IMR-90 (cell line): ENCODE data around the gene RPH3AL. TPM values are rescaled to one million over a fixed set of nuclear protein-coding genes. Genes with fewer than 3 reads are reported as not detected.

Experiments
- ATAC-seq: fragments of 200-7000 bp; cut with Tn5 transposase; 2 replicates; pipeline ENCODE4 v1.9.1; 2020; ENCODE audit warnings: low read depth, mild to moderate bottlenecking, moderate library complexity
- BruUV-seq: library from RNA; stranded (reverse); fragments of 400-500 nt; replicated peaks from 2 replicates; lab custom pipeline; 2021; lab: Mats Ljungman, UMichigan
- CTCF ChIA-PET: fragments of 300-600 bp; formaldehyde crosslinking; extraction: SDS; loops from one replicate; lab custom pipeline; 2021; ENCODE audit warnings: antibody characterized with exemption; lab: Yijun Ruan, JAX
- POLR2A ChIA-PET: fragments of 300-600 bp; sonication (Branson Sonifier 250); formaldehyde crosslinking; loops from one replicate; lab custom pipeline; 2022; ENCODE audit warnings: antibody characterized with exemption; ENCODE audit not compliant: unreplicated experiment; lab: Charles Lee
- DNase-seq: peaks from one replicate; pipeline ENCODE4 v3.0.0; 2013
- H2AFZ ChIP-seq: replicated peaks from 2 replicates; pipeline ENCODE3; 2013; ENCODE audit warnings: low read length, mild to moderate bottlenecking; ENCODE audit not compliant: poor library complexity
- H2AK5ac ChIP-seq: 2 replicates; pipeline ENCODE4 v1.6.1; 2013; ENCODE audit warnings: low read depth, low read length, inconsistent platforms
- H2AK9ac ChIP-seq: replicated peaks from 2 replicates; pipeline ENCODE3; 2013; ENCODE audit warnings: mild to moderate bottlenecking, low read depth, low read length, moderate library complexity; ENCODE audit not compliant: poor library complexity
- H2BK120ac ChIP-seq: 2 replicates; pipeline ENCODE4 v1.6.1; 2013; ENCODE audit warnings: low read depth, low read length, inconsistent platforms
- H2BK15ac ChIP-seq: 3 replicates; pipeline ENCODE4 v1.6.1; 2013; ENCODE audit warnings: low read depth, low read length, inconsistent platforms
- H2BK20ac ChIP-seq: 2 replicates; pipeline ENCODE4 v1.6.1; 2013; ENCODE audit warnings: low read depth, mild to moderate bottlenecking, inconsistent platforms, low read length, moderate library complexity
- H2BK5ac ChIP-seq: 2 replicates; pipeline ENCODE4 v1.6.1; 2013; ENCODE audit warnings: mild to moderate bottlenecking, low read depth, low read length, inconsistent platforms; ENCODE audit not compliant: poor library complexity, severe bottlenecking
- H3K14ac ChIP-seq: replicated peaks from 2 replicates; pipeline ENCODE4 v1.6.1; 2013; ENCODE audit warnings: low read depth, low read length, inconsistent platforms
- H3K18ac ChIP-seq: 2 replicates; pipeline ENCODE4 v1.6.1; 2013; ENCODE audit warnings: low read depth, low read length, control low read depth
- H3K23ac ChIP-seq: 2 replicates; pipeline ENCODE4 v1.6.1; 2013; ENCODE audit warnings: low read depth, low read length, inconsistent platforms
- H3K27ac ChIP-seq: 2 replicates; pipeline ENCODE4 v1.5.1; 2013; ENCODE audit warnings: mild to moderate bottlenecking, control low read depth, low read length; ENCODE audit not compliant: insufficient read depth
- H3K27me3 ChIP-seq: 2 replicates; pipeline ENCODE4 v1.6.1; 2013; ENCODE audit warnings: low read length; ENCODE audit not compliant: control insufficient read depth, insufficient read depth
- H3K36me3 ChIP-seq: 2 replicates; pipeline ENCODE4 v1.6.1; 2013; ENCODE audit warnings: low read length, mixed read lengths; ENCODE audit not compliant: control insufficient read depth, insufficient read depth
- H3K4ac ChIP-seq: 2 replicates; pipeline ENCODE4 v1.6.1; 2013; ENCODE audit warnings: low read depth, low read length, inconsistent platforms
- H3K4me1 ChIP-seq: 2 replicates; pipeline ENCODE4 v1.6.1; 2013; ENCODE audit warnings: low read length, mixed read lengths; ENCODE audit not compliant: control insufficient read depth, insufficient read depth
- H3K4me2 ChIP-seq: 2 replicates; pipeline ENCODE4 v1.6.1; 2013; ENCODE audit warnings: low read depth, mild to moderate bottlenecking, control low read depth, low read length, moderate library complexity
- H3K4me3 ChIP-seq: 2 replicates; pipeline ENCODE4 v1.5.1; 2013; ENCODE audit warnings: low read depth, mild to moderate bottlenecking, control low read depth, low read length, moderate library complexity; ENCODE audit not compliant: insufficient read depth
- H3K56ac ChIP-seq: 2 replicates; pipeline ENCODE4 v1.6.1; 2013; ENCODE audit warnings: low read length, inconsistent platforms; ENCODE audit not compliant: insufficient read depth; ENCODE audit errors: extremely low read depth
- H3K79me1 ChIP-seq, 2 experiments: 2 replicates each; pipeline ENCODE4 v1.6.1; 2013; ENCODE audit warnings: low read length in 2 of 2, inconsistent platforms in 1 of 2, low read depth in 1 of 2
- H3K9ac ChIP-seq: 2 replicates; pipeline ENCODE4 v1.6.1; 2013; ENCODE audit warnings: low read depth, low read length, control low read depth
- H3K9me1 ChIP-seq: 2 replicates; pipeline ENCODE4 v1.6.1; 2013; ENCODE audit warnings: low read length, inconsistent platforms; ENCODE audit not compliant: insufficient read depth
- H3K9me3 ChIP-seq: 2 replicates; pipeline ENCODE4 v1.6.1; 2013; ENCODE audit warnings: low read length; ENCODE audit not compliant: control insufficient read depth, insufficient read depth
- H4K20me1 ChIP-seq: 2 replicates; pipeline ENCODE4 v1.6.1; 2013; ENCODE audit warnings: low read length, inconsistent platforms; ENCODE audit not compliant: insufficient read depth
- H4K5ac ChIP-seq: 2 replicates; pipeline ENCODE4 v1.6.1; 2013; ENCODE audit warnings: mild to moderate bottlenecking, low read depth, low read length, control low read depth
- H4K8ac ChIP-seq, 2 experiments: 2 replicates each; pipeline ENCODE4 v1.6.1; 2013; ENCODE audit warnings: low read depth in 2 of 2, low read length in 2 of 2, control low read depth in 1 of 2, inconsistent platforms in 1 of 2
- H4K91ac ChIP-seq: 2 replicates; pipeline ENCODE4 v1.6.1; 2013; ENCODE audit warnings: low read depth, low read length, inconsistent platforms; ENCODE audit not compliant: insufficient read depth
- BHLHE40 ChIP-seq: fragments of 150-350 bp; IDR thresholded peaks from 2 replicates; pipeline ENCODE4 v1.6.1; 2016; ENCODE audit warnings: mild to moderate bottlenecking, low read depth, low read length
- CEBPB ChIP-seq: IDR thresholded peaks from 2 replicates; pipeline ENCODE4 v1.6.1; 2012; ENCODE audit warnings: low read depth, low read length, improper control_type of control experiment
- CHD1 ChIP-seq: IDR thresholded peaks from 2 replicates; pipeline ENCODE4 v1.6.1; 2012; ENCODE audit warnings: low read depth, low read length, improper control_type of control experiment
- CTCF ChIP-seq: conservative IDR thresholded peaks from 2 replicates; pipeline ENCODE4 v1.5.1; 2012; ENCODE audit warnings: mild to moderate bottlenecking, low read depth, low read length, improper control_type of control experiment
- FOS ChIP-seq: fragments of 150-350 bp; IDR thresholded peaks from 2 replicates; pipeline ENCODE4 v1.6.1; 2016; ENCODE audit warnings: low read depth, low read length
- MAFK ChIP-seq: IDR thresholded peaks from 2 replicates; pipeline ENCODE4 v1.6.1; 2012; ENCODE audit warnings: low read depth, low read length, improper control_type of control experiment
- MAZ ChIP-seq: IDR thresholded peaks from 2 replicates; pipeline ENCODE4 v1.6.1; 2012; ENCODE audit warnings: low read depth, mild to moderate bottlenecking, low read length, improper control_type of control experiment, moderate library complexity, borderline replicate concordance
- MXI1 ChIP-seq: IDR thresholded peaks from 2 replicates; pipeline ENCODE4 v1.6.1; 2012; ENCODE audit warnings: low read depth, mild to moderate bottlenecking, low read length, moderate library complexity, borderline replicate concordance
- NFE2L2 ChIP-seq: fragments of 150-350 bp; IDR thresholded peaks from 2 replicates; pipeline ENCODE4 v1.6.1; 2016; ENCODE audit warnings: low read depth, mild to moderate bottlenecking, low read length
- POLR2A ChIP-seq: IDR thresholded peaks from 2 replicates; pipeline ENCODE4 v1.6.1; 2012; ENCODE audit warnings: mild to moderate bottlenecking, low read depth, low read length
- RAD21 ChIP-seq: IDR thresholded peaks from 2 replicates; pipeline ENCODE4 v1.6.1; 2012; ENCODE audit warnings: low read length, improper control_type of control experiment
- RCOR1 ChIP-seq: IDR thresholded peaks from 2 replicates; pipeline ENCODE4 v1.6.1; 2012; ENCODE audit warnings: mild to moderate bottlenecking, low read length, improper control_type of control experiment; ENCODE audit not compliant: insufficient replicate concordance
- RFX5 ChIP-seq: IDR thresholded peaks from 2 replicates; pipeline ENCODE4 v1.8.0; 2012; ENCODE audit warnings: low read depth, mild to moderate bottlenecking, low read length, moderate library complexity
- SMC3 ChIP-seq: fragments of 150-350 bp; IDR thresholded peaks from 2 replicates; pipeline ENCODE4 v1.6.1; 2016; ENCODE audit warnings: low read depth, mild to moderate bottlenecking, antibody characterized with exemption, low read length, moderate library complexity
- WGBS, 2 experiments: methylation state at CpG; one replicate each; pipeline versions ENCODE4 v1.1.5 to v1.1.7; 2013; ENCODE audit warnings: missing lambda C conversion rate in 2 of 2; ENCODE audit not compliant: insufficient read length in 1 of 2; ENCODE audit errors: extremely low coverage in 2 of 2; 5-methylcytosine and 5-hydroxymethylcytosine counted together
- dilution Hi-C: fragments of 300-500 bp; cut with HindIII; formaldehyde crosslinking; loops from one replicate; pipeline ENCODE4 v1.14.3; 2018; ENCODE audit warnings: low sequenced_read_pairs; ENCODE audit not compliant: unreplicated experiment
- in situ Hi-C: fragments of 300-500 bp; cut with MboI; formaldehyde crosslinking; loops from 3 replicates; pipeline ENCODE4 v1.14.3; 2019; ENCODE audit warnings: low sequenced_read_pairs, inconsistent platforms, mixed read lengths
- intact Hi-C: fragments of 100-400 bp; cut with micrococcal nuclease; formaldehyde crosslinking; loops from 2 replicates; pipeline ENCODE4 v1.10.0; 2022
- polyA plus RNA-seq, 3 experiments: library from polyadenylated mRNA; depleted of rRNA; stranded (reverse); fragments of >200 nt; gene quantifications; 2 replicates each; pipeline ENCODE4 v1.2.3, GENCODE V29; 2012; ENCODE audit warnings: low replicate concordance in 1 of 3
- total RNA-seq: library from RNA; depleted of rRNA; stranded (reverse); fragments of >200 nt; gene quantifications from 2 replicates; pipeline ENCODE4 v1.2.3, GENCODE V29; 2012
- TF ChIP-seq, protein P1 (sequence below): fragments of 150-350 bp; IDR thresholded peaks from 2 replicates; pipeline ENCODE4 v1.6.1; 2016; ENCODE audit warnings: low read depth, mild to moderate bottlenecking, low read length, moderate library complexity, borderline replicate concordance
- TF ChIP-seq, protein P2 (sequence below): fragments of 150-350 bp; IDR thresholded peaks from 2 replicates; pipeline ENCODE4 v1.6.1; 2017; ENCODE audit warnings: mild to moderate bottlenecking, antibody characterized with exemption, low read length, low read depth

The RPH3AL gene
- total and polyA plus RNA-seq, 2 of the 4 experiments (the other 2 are of a cell fraction): 1.8 to 2.5 TPM

DNA sequence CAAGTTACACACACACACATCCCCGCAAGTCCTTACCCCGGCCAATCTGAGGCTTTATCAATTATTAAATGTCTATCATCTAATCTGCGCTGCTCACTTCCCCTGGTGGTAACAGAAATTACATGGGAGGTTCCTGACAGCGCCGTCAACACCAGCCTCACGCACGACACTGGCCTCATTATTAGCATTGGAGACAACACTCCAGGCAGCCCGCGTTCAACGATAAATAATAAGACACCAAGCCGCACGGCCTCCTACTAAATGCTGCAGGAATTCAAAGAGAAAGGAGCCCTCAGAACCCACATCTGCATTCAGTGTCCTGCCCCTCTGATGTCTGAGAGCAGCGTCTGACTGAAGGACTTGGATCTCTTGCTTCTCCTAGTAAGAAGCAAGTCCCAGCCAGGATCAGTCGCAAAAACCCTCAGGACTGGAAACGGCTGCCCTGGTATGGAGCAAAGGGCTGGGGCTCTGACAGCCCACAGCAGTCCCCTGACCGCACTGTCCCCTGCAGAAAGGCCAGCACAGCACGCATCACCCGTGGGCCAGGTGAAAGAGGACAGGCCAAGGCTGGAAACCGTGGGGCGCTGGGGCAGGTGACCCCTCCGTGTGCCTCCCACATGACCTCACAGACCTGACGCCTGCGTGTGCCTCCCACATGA, 7.6 kb upstream of the RPH3AL start:
- H3K23ac ChIP-seq: no peak overlapping the region
- no peak overlapping the region for H3K14ac ChIP-seq
- peaks cover 3% of the 10 kb centered on the region for H3K9me3 ChIP-seq
- no peaks in the 10 kb centered on the region for H3K79me1 ChIP-seq
- no peak overlapping the region for H2AFZ ChIP-seq
- H2BK15ac ChIP-seq: no peak overlapping the region
- no peak overlapping the region for H2BK5ac ChIP-seq
- H4K8ac ChIP-seq: no peak overlapping the region
- no peaks in the 10 kb centered on the region for H3K4me1 ChIP-seq
- no peak overlapping the region for H3K27ac ChIP-seq
- no peaks in the 10 kb centered on the region for H3K36me3 ChIP-seq
- dilution Hi-C loops: no loop called here
- no peaks in the 10 kb centered on the region for H4K20me1 ChIP-seq
- POLR2A ChIA-PET: no interaction called here
- no peaks in the 10 kb centered on the region for H3K9me1 ChIP-seq
- no peak overlapping the region for H3K18ac ChIP-seq
- ATAC-seq (no peak), DNase-seq (no peak)
- no peak overlapping the region for H2BK20ac ChIP-seq
- no peak for TF ChIP-seq BHLHE40
- no peak for TF ChIP-seq MAZ
- no peak for TF ChIP-seq MAFK
- no peak for TF ChIP-seq MXI1
- no peak for TF ChIP-seq CTCF
- TF ChIP-seq, protein P1, sequence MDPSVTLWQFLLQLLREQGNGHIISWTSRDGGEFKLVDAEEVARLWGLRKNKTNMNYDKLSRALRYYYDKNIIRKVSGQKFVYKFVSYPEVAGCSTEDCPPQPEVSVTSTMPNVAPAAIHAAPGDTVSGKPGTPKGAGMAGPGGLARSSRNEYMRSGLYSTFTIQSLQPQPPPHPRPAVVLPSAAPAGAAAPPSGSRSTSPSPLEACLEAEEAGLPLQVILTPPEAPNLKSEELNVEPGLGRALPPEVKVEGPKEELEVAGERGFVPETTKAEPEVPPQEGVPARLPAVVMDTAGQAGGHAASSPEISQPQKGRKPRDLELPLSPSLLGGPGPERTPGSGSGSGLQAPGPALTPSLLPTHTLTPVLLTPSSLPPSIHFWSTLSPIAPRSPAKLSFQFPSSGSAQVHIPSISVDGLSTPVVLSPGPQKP: no peak
- no peak for TF ChIP-seq RCOR1
- no peak for TF ChIP-seq POLR2A
- no peak for TF ChIP-seq RAD21
- TF ChIP-seq SMC3: no peak
- no peak for TF ChIP-seq CEBPB
- no peak for TF ChIP-seq FOS
- no peak for TF ChIP-seq CHD1
- TF ChIP-seq, protein P2, sequence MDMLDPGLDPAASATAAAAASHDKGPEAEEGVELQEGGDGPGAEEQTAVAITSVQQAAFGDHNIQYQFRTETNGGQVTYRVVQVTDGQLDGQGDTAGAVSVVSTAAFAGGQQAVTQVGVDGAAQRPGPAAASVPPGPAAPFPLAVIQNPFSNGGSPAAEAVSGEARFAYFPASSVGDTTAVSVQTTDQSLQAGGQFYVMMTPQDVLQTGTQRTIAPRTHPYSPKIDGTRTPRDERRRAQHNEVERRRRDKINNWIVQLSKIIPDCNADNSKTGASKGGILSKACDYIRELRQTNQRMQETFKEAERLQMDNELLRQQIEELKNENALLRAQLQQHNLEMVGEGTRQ: no peak
- TF ChIP-seq NFE2L2: no peak
- TF ChIP-seq RFX5: no peak
- no peak overlapping the region for H2AK5ac ChIP-seq
- no peak overlapping the region for H2AK9ac ChIP-seq
- CTCF ChIA-PET: no interaction called here
- no peak overlapping the region for H3K56ac ChIP-seq
- in situ Hi-C loops: no loop called here
- H2BK120ac ChIP-seq: no peak overlapping the region
- no peaks in the 10 kb centered on the region for H3K27me3 ChIP-seq
- H3K9ac ChIP-seq: no peak overlapping the region
- H3K4me2 ChIP-seq: no peak overlapping the region
- BruUV-seq: no TSS peak
- WGBS, 2 experiments: 70% methylated on average over 4 of the region's 23 CpGs; no CpG with 5 or more reads in 1 of the 2 experiments
- no peak overlapping the region for H3K4me3 ChIP-seq
- no peak overlapping the region for H4K91ac ChIP-seq
- no peak overlapping the region for H4K5ac ChIP-seq
- no peak overlapping the region for H3K4ac ChIP-seq
- intact Hi-C loops: no loop called here
